Measurements from ENCODE around the gene PLPP3. TPM values are rescaled to one million over a fixed set of nuclear protein-coding genes. Genes with fewer than 3 reads are reported as not detected.

The PLPP3 gene
- total RNA-seq, 2 experiments from 2014 or later = not detected

GRCh38 chr1:56550859-56551188 lies 28.5 kb downstream of the PLPP3 start:
- ChIA-PET CTCF (interaction anchor here (0.6 kb wide), 1 partner anchor 21 kb away, joined by 3 read pairs; no protein-coding TSS in a partner anchor), POLR2A (no interaction called here)

- ChIA-PET CTCF (interaction anchor here (0.6 kb wide), 1 partner anchor 21 kb away, joined by 3 read pairs; no protein-coding TSS in a partner anchor), POLR2A (no interaction called here)
Measured at GRCh38 chr1:56550138-56550858, 29.1 kb downstream of the PLPP3 start.

GRCh38 chr1:56548571-56548970 lies 30.8 kb downstream of the PLPP3 start:
- CTCF ChIA-PET = no interaction called here
- POLR2A ChIA-PET = no interaction called here

GRCh38 chr1:56547977-56548376 lies 31.4 kb downstream of the PLPP3 start:
- POLR2A ChIA-PET = no interaction called here
- CTCF ChIA-PET = no interaction called here

- POLR2A ChIA-PET = no interaction called here
- CTCF ChIA-PET = no interaction called here
Measured at GRCh38 chr1:56547473-56547872, 31.9 kb downstream of the PLPP3 start.

- ChIA-PET CTCF (no interaction called here), POLR2A (no interaction called here)
Measured at GRCh38 chr1:56545711-56546110, 33.7 kb downstream of the PLPP3 start.

GRCh38 chr1:56543783-56544612 lies 35.4 kb downstream of the PLPP3 start:
- CTCF ChIA-PET = no interaction called here
- POLR2A ChIA-PET = no interaction called here

GRCh38 chr1:56542651-56543050 lies 36.7 kb downstream of the PLPP3 start:
- CTCF ChIA-PET = no interaction called here

GRCh38 chr1:56541408-56541807 lies 38.0 kb downstream of the PLPP3 start:
- POLR2A ChIA-PET = no interaction called here
- CTCF ChIA-PET = no interaction called here

More at GRCh38 chr1:56542651-56543050, 36.7 kb downstream of the PLPP3 start:
- POLR2A ChIA-PET = no interaction called here

GRCh38 chr1:56540467-56540866 lies 38.9 kb downstream of the PLPP3 start:
- CTCF ChIA-PET = no interaction called here
- POLR2A ChIA-PET = no interaction called here

- ChIA-PET CTCF (no interaction called here), POLR2A (no interaction called here)
Measured at GRCh38 chr1:56539520-56539931, 39.8 kb downstream of the PLPP3 start.

GRCh38 chr1:56538532-56538931 lies 40.8 kb downstream of the PLPP3 start:
- CTCF ChIA-PET = no interaction called here
- POLR2A ChIA-PET = no interaction called here

- CTCF ChIA-PET = no interaction called here
- POLR2A ChIA-PET = no interaction called here
Measured at GRCh38 chr1:56537660-56538059, 41.7 kb downstream of the PLPP3 start.

GRCh38 chr1:56535939-56536338 lies 43.4 kb downstream of the PLPP3 start:
- ChIA-PET CTCF (no interaction called here), POLR2A (no interaction called here)

GRCh38 chr1:56535362-56535761 lies 44.0 kb downstream of the PLPP3 start:
- ChIA-PET POLR2A (no interaction called here), CTCF (no interaction called here)

GRCh38 chr1:56534130-56534651 lies 45.2 kb downstream of the PLPP3 start:
- POLR2A ChIA-PET = no interaction called here
- CTCF ChIA-PET = no interaction called here

GRCh38 chr1:56533621-56534020 lies 45.7 kb downstream of the PLPP3 start:
- ChIA-PET CTCF (no interaction called here), POLR2A (no interaction called here)

GRCh38 chr1:56533197-56533596 lies 46.2 kb downstream of the PLPP3 start:
- ChIA-PET POLR2A (no interaction called here), CTCF (no interaction called here)

- ChIA-PET CTCF (no interaction called here), POLR2A (no interaction called here)
Measured at GRCh38 chr1:56532350-56532683, 47.0 kb downstream of the PLPP3 start.

GRCh38 chr1:56531624-56532349 lies 47.6 kb downstream of the PLPP3 start:
- CTCF ChIA-PET = no interaction called here
- POLR2A ChIA-PET = no interaction called here

GRCh38 chr1:56529801-56530200 lies 49.6 kb downstream of the PLPP3 start:
- POLR2A ChIA-PET = no interaction called here
- CTCF ChIA-PET = no interaction called here
